Loucy (cell line): ENCODE results near the gene NDUFS6.

ENCODE experiments used
- CTCF ChIP-seq: fragments of 200-600 bp; sonication (generic); conservative IDR thresholded peaks from 2 replicates; pipeline ENCODE4 v1.5.1; 2014; ENCODE audit warnings: mild to moderate bottlenecking, antibody characterized with exemption, low read length
- EZH2phosphoT487 ChIP-seq: fragments of 200-600 bp; IDR thresholded peaks from 2 replicates; pipeline ENCODE4 v1.6.1; 2018; ENCODE audit warnings: antibody characterized with exemption, mild to moderate bottlenecking, moderate library complexity, borderline replicate concordance

DNA sequence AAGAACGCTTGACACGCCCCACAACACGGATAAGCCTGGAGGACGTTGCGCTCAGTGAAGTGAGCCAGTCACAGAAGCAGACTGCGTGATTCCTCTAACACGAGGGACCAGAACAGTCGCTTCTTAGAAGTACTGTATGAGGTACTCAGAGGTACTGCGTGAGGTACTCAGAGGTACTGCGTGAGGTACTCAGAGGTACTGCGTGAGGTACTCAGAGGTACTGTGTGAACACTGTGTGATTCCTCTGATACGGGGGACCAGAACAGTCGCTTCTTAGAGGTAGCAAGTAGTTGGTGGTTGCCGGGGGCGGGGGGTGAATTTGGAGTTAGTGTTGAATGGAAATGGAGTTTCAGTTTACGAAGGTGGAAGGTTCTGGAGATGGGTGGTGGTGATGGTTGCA, 5.8 kb downstream of the NDUFS6 start:
- TF ChIP-seq CTCF (no peak), EZH2phosphoT487 (no peak)
